Fibroblast of lung (primary cell): Measurements from ENCODE around the gene CLEC6A.

ENCODE experiments used
- CTCF ChIP-seq, 2 donors: IDR thresholded peaks in 1 of 2; conservative IDR thresholded peaks in 1 of 2; 1 replicate in 1 of 2; 2 replicates in 1 of 2; pipeline ENCODE4 v1.5.1; 2011 to 2012; ENCODE audit warnings: low read length in 2 of 2, control low read depth in 1 of 2, inconsistent platforms in 1 of 2, low read depth in 1 of 2, mild to moderate bottlenecking in 1 of 2
- EZH2 ChIP-seq: IDR thresholded peaks from 2 replicates; pipeline ENCODE4 v1.5.1; 2012; ENCODE audit warnings: low read length, control low read depth, mild to moderate bottlenecking; ENCODE audit errors: missing control alignments

GRCh38 chr12:8499616-8500015 lies 43.9 kb downstream of the CLEC6A start:
- TF ChIP-seq CTCF (conservative IDR thresholded peaks at IDR 0.05 in 1 of 2, IDR thresholded peaks at IDR 0.05 in 1 of 2; ENCODE audit: low read depth in 1 of 2, low read length in 2 of 2) (no peak), EZH2 (no peak)
